NCI-H524 treated with DMSO at 0.1 percent for 48 hours (cell line): ENCODE results near the gene CMA1.

Experiments used
- DNase-seq: peaks from one replicate; lab custom pipeline; 2025; lab: John Stamatoyannopoulos, UW

The CMA1 gene

DNA sequence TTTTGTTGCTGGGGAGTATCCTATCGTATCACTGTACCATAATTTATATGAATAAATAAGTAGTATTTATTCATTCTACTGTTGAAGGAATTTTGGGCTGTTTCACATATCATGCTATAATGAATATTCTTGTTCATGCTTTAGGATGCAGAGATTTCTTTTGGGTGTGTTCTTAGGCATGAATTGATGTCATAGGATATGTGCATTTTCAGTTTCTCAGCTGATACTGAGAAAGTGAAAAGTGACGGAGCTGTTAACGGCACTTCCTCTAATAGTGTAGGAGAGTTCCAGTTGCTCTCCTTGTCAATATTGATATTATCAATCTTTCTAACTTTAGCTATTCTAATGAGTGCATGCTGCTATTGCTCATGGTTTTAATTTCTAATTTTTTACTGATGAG is 42.3 kb downstream of the CMA1 start:
- no peak for DNase-seq

DNA sequence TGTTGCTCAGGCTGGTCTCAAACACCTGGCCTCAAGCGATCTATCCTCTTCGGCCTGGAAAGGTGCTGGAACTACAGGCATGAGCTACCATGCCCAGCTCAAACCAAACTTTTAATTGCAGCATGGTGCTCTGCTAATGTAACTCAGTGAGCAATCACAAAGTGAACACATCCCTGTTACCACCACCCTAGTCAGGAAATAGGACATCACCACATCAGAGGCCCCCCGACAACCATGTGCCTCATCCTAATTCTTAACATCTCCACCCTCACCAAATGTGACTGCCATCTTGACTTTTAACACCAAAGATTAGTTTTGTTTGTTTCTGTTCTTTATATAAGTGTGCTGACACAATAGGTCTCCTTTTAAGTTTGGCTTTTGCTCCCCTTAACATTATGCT is 42.7 kb downstream of the CMA1 start:
- no peak for DNase-seq

DNA sequence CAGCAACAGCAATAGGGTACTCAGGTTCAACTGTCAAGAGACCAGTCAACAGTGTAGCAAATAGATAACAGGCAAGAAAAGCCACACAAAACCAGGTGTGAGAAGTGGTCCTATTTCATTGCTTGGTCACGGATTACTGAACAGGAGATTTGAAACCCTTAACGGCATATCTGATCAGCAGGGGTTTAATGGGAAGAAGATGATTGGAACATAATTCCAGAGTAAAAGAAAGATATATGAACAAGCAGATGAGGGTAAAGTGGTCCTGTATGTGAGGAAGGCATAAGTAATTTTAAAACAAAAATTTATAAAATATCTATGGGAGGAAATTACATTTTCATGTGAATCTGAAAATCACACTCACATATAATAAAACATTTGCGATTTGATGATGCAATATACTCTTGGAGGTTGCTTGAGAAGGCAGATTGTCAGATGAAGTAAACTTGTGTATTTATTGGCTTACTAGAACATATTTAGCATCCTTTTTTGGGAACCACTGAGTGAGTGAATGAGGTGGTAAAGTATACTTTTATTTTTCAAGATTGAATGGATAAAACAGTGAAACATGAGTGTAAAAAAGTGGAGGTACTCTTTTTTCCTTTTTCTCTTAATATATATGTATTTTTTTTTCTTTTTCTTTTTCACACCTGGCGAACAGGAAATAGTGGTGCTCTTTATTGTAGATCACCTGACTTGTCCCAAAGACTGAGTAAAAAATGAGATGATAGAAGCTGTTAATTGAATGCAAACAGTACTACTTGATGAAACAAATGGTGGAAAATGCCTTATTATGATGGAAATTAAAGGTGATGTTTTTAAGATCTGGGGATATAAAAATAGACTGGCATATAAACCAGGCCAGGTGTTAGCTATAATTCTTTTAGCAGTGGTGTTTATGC is 43.9 kb downstream of the CMA1 start:
- DNase-seq = no peak

DNA sequence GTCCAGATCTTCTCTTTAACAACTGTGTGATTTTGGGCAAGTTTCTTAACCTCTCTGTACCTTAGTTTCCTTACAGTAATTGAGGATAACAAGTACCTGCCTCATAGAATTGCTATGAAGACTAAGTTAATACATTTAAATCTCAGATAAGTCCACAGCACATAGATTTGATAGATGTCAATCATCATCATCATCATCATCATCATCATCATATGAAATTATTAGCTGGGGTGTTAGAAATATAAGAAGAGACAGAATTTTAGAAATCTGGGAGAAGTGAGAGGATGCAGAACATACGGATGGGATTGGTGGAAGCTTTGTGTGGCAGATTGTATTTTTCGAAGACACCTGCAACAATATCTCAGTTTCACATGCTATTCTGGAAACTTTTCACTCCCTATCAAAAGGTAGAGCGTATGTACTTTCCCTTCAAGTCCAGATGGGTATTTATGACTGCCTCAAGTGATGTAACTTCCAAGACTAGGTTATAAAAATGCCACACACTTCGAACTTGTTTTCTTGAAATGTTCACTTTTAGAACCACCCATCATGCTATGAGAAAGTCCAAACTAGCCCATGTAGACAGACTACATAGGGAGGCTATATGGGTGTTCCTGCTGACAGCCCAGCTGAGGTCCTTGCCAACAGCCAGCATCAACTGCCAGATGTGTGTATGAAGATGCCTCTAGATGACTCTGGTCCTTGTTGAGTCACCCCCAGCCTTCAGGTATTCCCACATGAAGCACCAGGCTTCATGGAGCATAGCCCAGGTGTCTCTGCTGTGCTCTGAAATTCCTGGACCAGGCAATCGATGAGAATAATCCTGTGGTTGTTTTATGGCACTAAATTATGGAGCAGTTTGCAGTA is 44.8 kb downstream of the CMA1 start:
- no peak for DNase-seq

DNA sequence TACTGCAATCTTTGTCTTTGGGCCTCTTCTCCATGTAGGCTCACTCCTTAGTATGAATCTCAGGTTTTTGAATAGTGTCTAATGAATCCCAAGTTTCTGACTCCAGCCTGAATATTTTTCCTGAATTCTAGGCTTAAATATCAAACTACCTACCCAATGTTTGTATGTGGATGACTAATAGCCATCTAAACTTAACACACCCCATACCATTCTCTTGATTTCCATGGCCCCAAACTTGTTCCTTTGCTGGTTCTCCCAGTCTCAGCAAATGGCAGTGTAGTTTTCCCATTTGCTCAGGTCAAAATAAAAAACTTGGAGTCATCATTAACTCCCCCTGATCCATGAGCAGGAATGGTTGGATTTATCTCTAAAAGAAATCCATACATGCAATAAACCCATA is 46.7 kb downstream of the CMA1 start:
- DNase-seq = no peak

DNA sequence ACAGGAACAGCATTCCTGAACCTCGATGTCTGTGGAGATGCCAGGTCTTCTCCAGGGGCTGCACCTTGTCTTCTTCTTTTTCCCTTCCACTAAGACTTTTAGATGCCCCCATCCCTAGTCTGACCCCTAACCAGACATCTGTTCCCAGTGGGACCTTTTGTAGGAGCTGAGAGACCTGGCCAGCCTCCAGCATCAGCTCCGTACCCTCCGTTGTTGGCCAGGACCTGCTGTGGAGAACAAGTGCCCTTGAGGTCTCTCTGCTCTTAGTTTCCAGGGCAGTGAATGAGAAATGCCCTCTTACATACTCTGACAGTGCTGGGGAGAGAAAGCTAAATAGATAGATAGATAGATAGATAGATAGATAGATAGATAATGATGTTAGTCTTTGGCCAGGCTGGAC is 48.7 kb downstream of the CMA1 start:
- DNase-seq = no peak

DNA sequence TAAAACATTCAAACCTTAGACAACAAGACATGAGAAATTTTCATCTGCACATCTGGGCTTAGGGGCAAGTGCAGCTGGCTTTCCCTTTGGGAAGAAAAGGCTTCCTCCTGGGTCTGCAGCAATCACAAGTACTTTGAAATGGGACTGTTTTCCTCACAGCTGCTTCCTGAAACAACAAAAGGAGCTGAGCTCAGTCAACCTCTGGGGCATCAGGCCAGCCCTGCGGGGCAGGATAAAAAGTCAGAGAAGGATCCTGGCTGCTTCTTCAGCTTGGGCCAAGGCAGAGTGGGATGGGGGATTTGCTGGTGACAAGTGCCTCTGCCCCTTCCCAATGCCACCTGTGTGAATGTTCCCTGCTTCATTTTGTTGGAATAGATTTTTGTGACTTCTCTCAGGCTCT is 49.3 kb downstream of the CMA1 start:
- no peak for DNase-seq

DNA sequence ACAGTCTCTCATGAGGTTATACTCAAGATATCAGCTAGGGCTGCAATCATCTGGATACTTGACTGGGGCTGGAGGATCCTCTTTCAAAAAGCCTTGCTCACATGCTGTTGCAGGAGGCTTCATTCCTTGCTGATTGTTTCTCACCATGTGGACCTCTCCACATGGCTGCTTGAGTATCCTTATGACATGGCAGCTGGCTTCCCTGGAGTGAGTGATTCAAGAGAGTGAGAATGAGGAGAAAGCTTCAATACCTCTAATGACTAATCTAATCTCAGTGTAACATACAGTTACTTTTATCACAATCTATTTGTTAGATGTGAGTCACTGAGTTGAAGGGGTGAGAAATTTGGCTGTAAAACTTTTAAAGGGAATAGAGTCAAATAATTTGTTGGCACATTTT is 51.1 kb downstream of the CMA1 start:
- DNase-seq = no peak
